OCI-LY3 (cell line): ENCODE data around the gene ATP8A2.

Experiments used
- CTCF ChIP-seq: fragments of 200-600, 300-600 bp; sonication (generic); IDR thresholded peaks from 2 replicates; pipeline ENCODE4 v1.5.1; 2014; ENCODE audit warnings: antibody characterized with exemption, low read length, low read depth
- EZH2phosphoT487 ChIP-seq: fragments of 200-600 bp; shearing (Covaris generic); IDR thresholded peaks from 2 replicates; pipeline ENCODE4 v1.6.1; 2018; ENCODE audit warnings: antibody characterized with exemption, mixed run types, low read depth

- no peak for TF ChIP-seq CTCF
- TF ChIP-seq EZH2phosphoT487 = no peak
These were observed 8.3 kb downstream of the ATP8A2 start for GRCh38 chr13:25380082-25380481.
